Colon (tissue), 2 donors: ENCODE data around the gene ZNF230.

Source experiments
- FAIRE-seq: peaks from 2 replicates; lab custom pipeline; 2012; peaks lifted over from hg19 to GRCh38; lab: Jason Lieb, UNC
- donor health status: control.
- donor health status: control.

The ZNF230 gene

DNA sequence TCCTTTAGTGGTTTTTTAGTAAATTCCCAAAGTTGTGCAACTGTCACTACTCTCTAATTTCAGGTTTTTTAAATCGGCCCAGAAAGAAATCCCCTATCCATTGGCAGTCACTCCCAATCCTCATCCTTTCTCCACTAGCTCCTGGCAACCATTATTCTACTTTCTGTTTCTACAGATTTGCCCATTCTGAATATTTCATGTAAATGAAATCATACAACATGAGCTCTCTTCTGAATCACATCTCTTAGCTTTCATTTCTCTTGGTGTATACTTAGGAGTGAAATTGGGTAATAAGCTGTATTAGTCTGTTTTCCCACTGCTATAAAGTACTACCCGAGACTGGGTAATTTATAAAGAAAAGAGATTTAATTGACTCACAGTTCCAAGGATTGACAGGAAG, 39.4 kb downstream of the ZNF230 start:
- FAIRE-seq, result no peak

DNA sequence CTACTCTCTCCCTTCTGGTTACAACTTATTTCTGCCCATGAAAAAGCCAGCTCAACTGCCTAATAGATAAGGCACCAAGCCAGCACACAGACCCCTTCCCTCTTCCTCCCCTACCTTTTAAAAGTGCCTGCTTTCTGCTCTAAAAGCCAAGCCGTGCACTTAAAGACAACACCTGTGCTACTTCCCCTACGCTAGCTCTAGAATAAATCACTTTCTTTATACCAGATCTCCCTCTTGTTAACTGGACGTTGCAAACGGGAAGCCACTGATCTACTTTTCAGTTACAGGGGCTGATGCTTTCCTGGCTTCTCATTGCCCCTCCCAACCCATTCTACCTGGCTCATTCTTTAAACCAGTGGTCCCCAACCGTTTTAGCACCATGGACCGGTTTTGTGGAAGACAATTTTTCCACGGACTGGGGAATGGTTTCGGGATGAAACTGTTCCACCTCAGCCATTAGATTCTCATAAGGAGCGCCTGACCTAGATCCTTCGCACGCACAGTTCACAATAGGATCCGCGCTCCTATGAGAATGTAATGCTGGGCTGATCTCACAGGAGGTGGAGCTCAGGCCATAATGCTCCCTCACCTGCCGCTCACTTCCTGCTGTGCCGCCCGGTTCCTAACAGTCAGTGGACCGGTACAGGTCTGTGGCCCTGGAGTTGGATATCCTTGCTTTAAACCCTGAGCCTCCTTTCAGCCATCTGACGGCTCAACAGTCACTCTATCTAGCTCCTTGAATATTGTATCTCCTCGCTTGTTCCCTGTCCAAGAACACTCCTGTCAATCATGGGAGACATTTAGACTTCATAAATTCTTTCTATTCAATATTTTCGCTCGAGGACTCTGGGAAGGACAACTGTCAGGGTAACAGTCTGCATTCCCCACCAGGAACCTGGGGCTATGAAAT, 48.2 kb downstream of the ZNF230 start:
- no peak for FAIRE-seq

GRCh38 chr19:44051650-44052402, 49.1 kb downstream of the ZNF230 start, which contains the start of gene ZNF223:
Gene ZNF223, plus strand, starts transcription at chr19:44052036. Its CDS starts 3,141 bp downstream, at chr19:44055177.
- peak; percentile 53 for FAIRE-seq

- no peak for FAIRE-seq
These were observed 53.1 kb downstream of the ZNF230 start for GRCh38 chr19:44055870-44056269.

GRCh38 chr19:44059229-44059628, 56.5 kb downstream of the ZNF230 start:
- no peak for FAIRE-seq

- no peak for FAIRE-seq
These were observed 58.3 kb downstream of the ZNF230 start for GRCh38 chr19:44061038-44061437.
